Measurements from ENCODE around the gene STOX2. TPM values are rescaled to one million over a fixed set of nuclear protein-coding genes. Genes with fewer than 3 reads are reported as not detected.

Gene STOX2
- total RNA-seq, 1 donor from 2014 or later = not detected

GRCh38 chr4:183985786-183986185 is 80.7 kb downstream of the STOX2 start:
- intact Hi-C loops (cut with micrococcal nuclease) = no loop called here

- intact Hi-C loops (cut with micrococcal nuclease) = no loop called here
Measured at GRCh38 chr4:183986291-183986970, 81.3 kb downstream of the STOX2 start.

GRCh38 chr4:183986971-183987946 is 82.2 kb downstream of the STOX2 start:
- intact Hi-C loops (cut with micrococcal nuclease) = no loop called here

- intact Hi-C loops (cut with micrococcal nuclease) = no loop called here
Measured at GRCh38 chr4:183987987-183988392, 82.9 kb downstream of the STOX2 start.

GRCh38 chr4:183988874-183989273 is 83.8 kb downstream of the STOX2 start:
- intact Hi-C loops (cut with micrococcal nuclease) = no loop called here

GRCh38 chr4:183989461-183989860 is 84.4 kb downstream of the STOX2 start:
- intact Hi-C loops (cut with micrococcal nuclease) = no loop called here

- intact Hi-C loops (cut with micrococcal nuclease) = no loop called here
Measured at GRCh38 chr4:183989931-183990330, 84.8 kb downstream of the STOX2 start.

GRCh38 chr4:183993676-183994075 is 88.6 kb downstream of the STOX2 start:
- intact Hi-C loops (cut with micrococcal nuclease) = no loop called here

GRCh38 chr4:183995570-183995969 is 90.5 kb downstream of the STOX2 start:
- intact Hi-C loops (cut with micrococcal nuclease) = no loop called here

- intact Hi-C loops (cut with micrococcal nuclease) = no loop called here
Measured at GRCh38 chr4:183996868-183997267, 91.8 kb downstream of the STOX2 start.

GRCh38 chr4:183999435-183999834 is 94.3 kb downstream of the STOX2 start:
- intact Hi-C loops (cut with micrococcal nuclease) = no loop called here

- intact Hi-C loops (cut with micrococcal nuclease) = no loop called here
Measured at GRCh38 chr4:184000457-184001396, 95.6 kb downstream of the STOX2 start.

GRCh38 chr4:184003433-184003832 is 98.3 kb downstream of the STOX2 start:
- intact Hi-C loops (cut with micrococcal nuclease) = no loop called here

GRCh38 chr4:184007891-184008290 is 102.8 kb downstream of the STOX2 start:
- intact Hi-C loops (cut with micrococcal nuclease) = no loop called here

- intact Hi-C loops (cut with micrococcal nuclease) = no loop called here
Measured at GRCh38 chr4:184010696-184011095, 105.6 kb downstream of the STOX2 start.

- intact Hi-C loops (cut with micrococcal nuclease) = no loop called here
Measured at GRCh38 chr4:184011826-184012380, 106.8 kb downstream of the STOX2 start.

- intact Hi-C loops (cut with micrococcal nuclease) = no loop called here
Measured at GRCh38 chr4:184012937-184013336, 107.8 kb downstream of the STOX2 start.

- intact Hi-C loops (cut with micrococcal nuclease) = no loop called here
Measured at GRCh38 chr4:184014301-184014700, 109.2 kb downstream of the STOX2 start.

GRCh38 chr4:184016759-184017668 is 111.9 kb downstream of the STOX2 start:
- intact Hi-C loops (cut with micrococcal nuclease) = no loop called here

- intact Hi-C loops (cut with micrococcal nuclease) = no loop called here
Measured at GRCh38 chr4:184019076-184019475, 114.0 kb downstream of the STOX2 start.

Measured in T-helper 1 cell treated with Interleukin-12 subunit alpha and Interleukin-12 subunit beta and Interleukin-4 antibody, amounts not matched to agents 30 ng/mL and 1 ng/mL, for 36 hours (primary cell).